ENCODE data around the gene NFATC4.
A peak's percentile ranks its signal among the peaks of the same experiment; 100 is the strongest.

The NFATC4 gene

DNA sequence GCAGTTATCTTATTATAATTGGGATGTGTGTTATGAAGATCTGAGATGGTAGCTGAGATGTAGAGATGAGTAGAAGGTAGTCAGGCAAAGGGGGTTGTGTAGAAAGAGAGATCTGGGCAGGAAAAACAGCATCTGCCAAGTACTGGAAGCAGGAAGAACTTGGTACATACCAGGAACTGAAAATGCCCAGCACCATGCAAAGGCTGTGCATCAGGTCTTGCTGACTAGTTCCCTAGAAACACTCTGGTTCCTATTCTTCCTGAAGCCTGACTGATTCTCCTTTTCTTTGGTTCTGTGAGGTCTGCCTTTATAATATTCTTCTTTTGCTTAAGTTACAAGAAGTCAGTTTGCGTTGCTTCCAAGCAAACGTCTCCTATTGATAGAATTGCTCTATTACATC lies 6.7 kb upstream of the NFATC4 start:
- TF ChIP-seq, protein P1, sequence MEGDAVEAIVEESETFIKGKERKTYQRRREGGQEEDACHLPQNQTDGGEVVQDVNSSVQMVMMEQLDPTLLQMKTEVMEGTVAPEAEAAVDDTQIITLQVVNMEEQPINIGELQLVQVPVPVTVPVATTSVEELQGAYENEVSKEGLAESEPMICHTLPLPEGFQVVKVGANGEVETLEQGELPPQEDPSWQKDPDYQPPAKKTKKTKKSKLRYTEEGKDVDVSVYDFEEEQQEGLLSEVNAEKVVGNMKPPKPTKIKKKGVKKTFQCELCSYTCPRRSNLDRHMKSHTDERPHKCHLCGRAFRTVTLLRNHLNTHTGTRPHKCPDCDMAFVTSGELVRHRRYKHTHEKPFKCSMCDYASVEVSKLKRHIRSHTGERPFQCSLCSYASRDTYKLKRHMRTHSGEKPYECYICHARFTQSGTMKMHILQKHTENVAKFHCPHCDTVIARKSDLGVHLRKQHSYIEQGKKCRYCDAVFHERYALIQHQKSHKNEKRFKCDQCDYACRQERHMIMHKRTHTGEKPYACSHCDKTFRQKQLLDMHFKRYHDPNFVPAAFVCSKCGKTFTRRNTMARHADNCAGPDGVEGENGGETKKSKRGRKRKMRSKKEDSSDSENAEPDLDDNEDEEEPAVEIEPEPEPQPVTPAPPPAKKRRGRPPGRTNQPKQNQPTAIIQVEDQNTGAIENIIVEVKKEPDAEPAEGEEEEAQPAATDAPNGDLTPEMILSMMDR (IDR thresholded peaks at IDR 0.05; ENCODE audit: insufficient read depth, missing control alignments), result no peak
- DNase-seq (ENCODE audit: insufficient read length, low spot score) (no peak), FAIRE-seq (no peak)

DNA sequence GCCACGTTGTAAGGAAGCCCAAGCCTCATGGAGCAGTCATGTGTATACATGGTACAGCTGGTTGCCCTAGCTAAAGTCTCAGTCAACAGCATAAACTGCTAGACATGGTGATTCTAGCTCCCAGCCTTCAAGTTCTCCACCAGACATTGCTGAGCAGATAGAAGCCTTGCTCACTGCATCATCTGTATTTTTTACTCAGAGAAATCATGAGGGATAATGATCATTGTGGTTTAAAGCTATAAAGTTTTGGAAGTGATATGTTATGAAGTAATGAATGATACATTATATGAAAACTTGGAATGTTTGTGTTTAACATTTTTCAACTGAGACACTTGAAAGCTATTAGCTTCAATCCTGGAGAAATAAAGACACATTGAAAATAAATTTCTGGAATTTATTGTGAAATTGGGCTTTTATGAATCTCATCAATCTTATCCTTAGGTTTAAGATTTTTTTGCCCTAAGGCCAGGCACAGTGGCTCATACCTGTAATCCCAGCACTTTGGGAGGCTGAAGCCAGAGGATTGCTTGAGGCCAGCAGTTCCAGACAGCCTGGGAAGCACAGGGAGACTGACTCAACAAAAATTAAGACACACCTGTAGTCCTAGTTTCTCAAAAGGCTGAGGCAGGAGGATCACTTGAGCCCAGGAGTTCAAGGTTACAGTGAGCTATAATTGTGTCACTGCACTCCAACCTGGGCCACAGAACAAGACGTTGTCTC lies 5.6 kb upstream of the NFATC4 start:
- DNase-seq (ENCODE audit: insufficient read length, low spot score), result no peak
- TF ChIP-seq, protein P1 (IDR thresholded peaks at IDR 0.05; ENCODE audit: insufficient read depth, missing control alignments), result no peak
- no peak for FAIRE-seq

DNA sequence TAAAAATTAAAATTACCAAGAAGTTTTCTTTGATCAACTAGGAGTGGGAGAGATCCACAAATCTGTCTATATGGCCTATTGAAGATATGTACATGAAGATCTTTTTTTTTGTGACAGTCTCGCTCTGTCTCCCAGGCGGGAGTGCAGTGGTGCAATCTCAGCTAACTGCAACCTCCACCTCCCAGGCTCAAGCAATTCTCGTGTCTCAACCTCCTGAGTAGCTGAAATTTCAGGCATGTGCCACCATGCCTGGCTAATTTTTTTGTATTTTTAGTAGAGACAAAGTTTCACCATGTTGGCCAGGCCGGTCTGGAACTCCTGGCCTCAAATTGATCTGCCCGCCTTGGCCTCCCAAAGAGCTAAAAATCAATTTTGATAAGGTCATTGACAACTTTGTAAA lies 4.6 kb upstream of the NFATC4 start:
- no peak for FAIRE-seq
- TF ChIP-seq, protein P1 (IDR thresholded peaks at IDR 0.05; ENCODE audit: insufficient read depth, missing control alignments), result no peak

DNA sequence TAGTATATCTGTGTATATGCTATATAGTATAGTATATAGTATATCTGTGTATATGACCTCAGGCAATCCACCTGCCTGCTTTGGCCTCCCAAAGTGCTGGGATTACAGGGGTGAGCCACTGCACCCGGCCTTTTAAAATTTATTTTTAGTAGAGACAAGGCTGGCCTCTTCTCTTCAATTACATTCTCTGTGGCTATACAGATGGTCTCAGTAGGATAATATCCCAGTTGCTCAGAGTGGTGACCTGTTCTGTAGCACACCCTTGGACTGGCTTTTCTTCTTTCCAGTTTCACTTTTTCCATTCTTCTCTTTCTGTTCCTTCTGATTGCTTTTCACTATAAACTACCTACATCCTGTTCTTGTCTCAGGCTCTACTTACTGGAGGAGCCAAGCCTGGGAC lies 3.1 kb upstream of the NFATC4 start:
- FAIRE-seq, result no peak
- TF ChIP-seq, protein P1 (IDR thresholded peaks at IDR 0.05; ENCODE audit: insufficient read depth, missing control alignments), result no peak

More for the DNA sequence above, 4.6 kb upstream of the NFATC4 start:
- DNase-seq (ENCODE audit: insufficient read length, low spot score), result no peak

DNA sequence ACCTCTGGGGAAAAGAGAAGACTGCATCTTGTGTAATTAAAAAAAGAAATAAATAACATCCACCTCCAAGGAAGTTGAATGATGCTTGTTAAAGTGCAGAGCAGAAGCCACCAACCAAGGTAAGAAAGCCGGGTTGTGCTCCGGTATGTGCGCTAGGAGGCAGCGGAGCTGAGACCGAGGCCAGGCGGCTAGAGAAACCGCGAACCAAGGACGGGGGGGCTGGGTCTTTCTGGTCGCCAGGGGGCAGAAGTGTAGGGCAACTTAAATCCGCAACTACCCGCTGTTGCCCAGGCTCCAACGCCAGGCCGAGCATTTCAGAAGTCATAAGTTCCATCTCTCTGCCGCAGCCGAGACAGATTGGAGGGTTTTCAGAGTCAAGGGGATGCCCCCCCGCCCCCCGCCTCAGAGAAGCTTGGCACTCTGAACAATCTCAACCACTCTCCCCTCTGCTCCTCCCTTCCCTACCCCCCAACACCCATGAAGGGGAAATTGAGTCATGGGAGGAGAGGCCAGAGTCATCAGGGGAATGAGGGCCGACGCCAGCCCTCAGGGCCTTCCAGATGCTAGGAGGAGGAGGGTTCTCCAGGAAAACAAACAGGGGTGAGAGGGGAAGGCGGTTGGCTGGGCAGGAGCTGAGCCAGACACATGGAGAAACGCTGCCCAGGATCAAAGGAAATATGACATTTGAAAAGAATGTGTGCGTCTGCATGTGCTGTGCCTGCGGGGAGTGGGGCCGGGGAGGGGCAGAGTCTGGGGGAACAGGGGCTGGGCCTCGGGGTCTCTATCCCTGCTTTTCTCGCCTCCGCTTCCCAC lies 2.2 kb upstream of the NFATC4 start:
- DNase-seq (ENCODE audit: insufficient read length, low spot score) (no peak), FAIRE-seq (no peak)
- TF ChIP-seq, protein P1 (IDR thresholded peaks at IDR 0.05; ENCODE audit: insufficient read depth, missing control alignments), result peak; percentile 67

More for the DNA sequence above, 3.1 kb upstream of the NFATC4 start:
- DNase-seq (ENCODE audit: insufficient read length, low spot score), result no peak

DNA sequence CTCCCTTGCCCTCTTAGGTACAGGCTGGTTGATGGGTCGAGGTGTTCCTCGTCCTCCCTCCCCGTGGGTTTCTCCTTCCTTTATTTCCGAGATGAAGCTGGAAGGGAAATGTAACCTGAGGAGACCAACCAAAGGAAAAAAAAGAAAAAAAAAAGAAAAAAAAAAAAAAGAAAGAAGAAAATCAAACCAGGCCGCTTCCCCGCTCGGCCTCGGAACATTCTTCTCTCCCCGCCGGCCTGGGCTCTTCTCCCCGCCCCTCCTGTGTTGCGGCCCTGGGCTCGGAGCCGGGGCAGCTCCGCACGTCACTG lies 1.6 kb upstream of the NFATC4 start:
- TF ChIP-seq, protein P1 (IDR thresholded peaks at IDR 0.05; ENCODE audit: insufficient read depth, missing control alignments), result no peak
- FAIRE-seq (no peak), DNase-seq (ENCODE audit: insufficient read length, low spot score) (no peak)
